Hematopoietic multipotent progenitor cell (in vitro differentiated cells): ENCODE measurements around the gene PCDHA3. TPM values are rescaled to one million over a fixed set of nuclear protein-coding genes. Genes with fewer than 3 reads are reported as not detected.
"Not testable (repeated sequence)": the region's sequence is repeated elsewhere in the genome, so short reads cannot be mapped to it uniquely, and the experiment has no call there.

Experiments
- DNase-seq, 3 donors: peaks; one replicate each; pipeline ENCODE4 v3.0.0-alpha.2; 2011 to 2015; ENCODE audit warnings: low read depth in 2 of 3, low spot score in 2 of 3
- total RNA-seq: library from RNA; depleted of rRNA; stranded (reverse); fragments of >200 nt; gene quantifications from one replicate; pipeline ENCODE4 v1.2.3, GENCODE V29; 2012

Gene PCDHA3
- total RNA-seq, 1 donor: under 0.01 TPM

DNA sequence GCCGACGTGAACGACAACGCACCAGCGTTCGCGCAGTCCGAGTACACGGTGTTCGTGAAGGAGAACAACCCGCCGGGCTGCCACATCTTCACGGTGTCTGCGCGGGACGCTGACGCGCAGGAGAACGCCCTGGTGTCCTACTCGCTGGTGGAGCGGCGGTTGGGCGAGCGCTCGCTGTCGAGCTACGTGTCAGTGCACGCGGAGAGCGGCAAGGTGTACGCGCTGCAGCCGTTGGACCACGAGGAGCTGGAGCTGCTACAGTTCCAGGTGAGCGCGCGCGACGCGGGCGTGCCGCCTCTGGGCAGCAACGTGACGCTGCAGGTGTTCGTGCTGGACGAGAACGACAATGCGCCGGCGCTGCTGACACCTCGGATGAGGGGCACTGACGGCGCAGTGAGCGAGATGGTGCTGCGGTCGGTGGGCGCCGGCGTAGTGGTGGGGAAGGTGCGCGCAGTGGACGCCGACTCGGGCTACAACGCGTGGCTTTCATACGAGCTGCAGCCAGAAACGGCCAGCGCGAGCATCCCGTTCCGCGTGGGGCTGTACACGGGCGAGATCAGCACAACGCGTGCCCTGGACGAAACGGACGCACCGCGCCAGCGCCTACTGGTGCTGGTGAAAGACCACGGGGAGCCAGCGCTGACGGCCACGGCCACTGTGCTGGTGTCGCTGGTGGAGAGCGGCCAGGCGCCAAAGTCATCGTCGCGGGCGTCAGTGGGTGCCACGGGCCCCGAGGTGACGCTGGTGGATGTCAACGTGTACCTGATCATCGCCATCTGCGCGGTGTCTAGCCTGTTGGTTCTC lies 49.2 kb downstream of the PCDHA3 start:
- DNase-seq: not testable (repeated sequence)

Other genes with a start within 250 kb of the PCDHA3 start
- gene SRA1, start 243.6 kb upstream of the PCDHA3 start, total RNA-seq: 13.2 TPM
- gene APBB3, start 236.5 kb upstream of the PCDHA3 start, total RNA-seq: 35.5 TPM
- 23.7 TPM for gene SLC35A4, start 236.2 kb upstream of the PCDHA3 start, total RNA-seq
- gene CD14, start 167.9 kb upstream of the PCDHA3 start, total RNA-seq: 5.4 TPM
- 25.3 TPM for gene TMCO6, start 161.6 kb upstream of the PCDHA3 start, total RNA-seq
- gene NDUFA2, start 153.4 kb upstream of the PCDHA3 start, total RNA-seq: 27.2 TPM
- 61.1 TPM for gene IK, start 153.2 kb upstream of the PCDHA3 start, total RNA-seq
- gene WDR55, start 136.2 kb upstream of the PCDHA3 start, total RNA-seq: 18.3 TPM
- gene DND1, start 127.5 kb upstream of the PCDHA3 start, total RNA-seq: 0.54 TPM
- gene HARS1, start 109.7 kb upstream of the PCDHA3 start, total RNA-seq: 41.2 TPM
- 24.0 TPM for gene HARS2, start 109.6 kb upstream of the PCDHA3 start, total RNA-seq
- gene ZMAT2, start 100.6 kb upstream of the PCDHA3 start, total RNA-seq: 22.1 TPM
- not detected for gene PCDHA1, start 14.9 kb upstream of the PCDHA3 start, total RNA-seq
- under 0.01 TPM for gene PCDHA2, start 6.2 kb upstream of the PCDHA3 start, total RNA-seq
- gene PCDHA4, start 6.0 kb downstream of the PCDHA3 start, total RNA-seq: 0.27 TPM
- under 0.01 TPM for gene PCDHA5, start 20.6 kb downstream of the PCDHA3 start, total RNA-seq
- under 0.01 TPM for gene PCDHA6, start 26.9 kb downstream of the PCDHA3 start, total RNA-seq
- 0.27 TPM for gene PCDHA7, start 33.2 kb downstream of the PCDHA3 start, total RNA-seq
- under 0.01 TPM for gene PCDHA8, start 40.1 kb downstream of the PCDHA3 start, total RNA-seq
- gene PCDHA9, start 47.3 kb downstream of the PCDHA3 start, total RNA-seq: under 0.01 TPM
- gene PCDHA10, start 54.8 kb downstream of the PCDHA3 start, total RNA-seq: under 0.01 TPM
- gene PCDHA11, start 67.9 kb downstream of the PCDHA3 start, total RNA-seq: under 0.01 TPM
- under 0.01 TPM for gene PCDHA12, start 74.3 kb downstream of the PCDHA3 start, total RNA-seq
- gene PCDHA13, start 81.1 kb downstream of the PCDHA3 start, total RNA-seq: not detected
- gene PCDHAC1, start 125.2 kb downstream of the PCDHA3 start, total RNA-seq: under 0.01 TPM
- under 0.01 TPM for gene PCDHAC2, start 165.4 kb downstream of the PCDHA3 start, total RNA-seq